DND-41 (cell line): ENCODE results near the gene NFIA.

Source experiments
- EZH2 ChIP-seq: IDR thresholded peaks from 3 replicates; pipeline ENCODE4 v1.6.1; 2012; ENCODE audit warnings: borderline replicate concordance, low read depth, mild to moderate bottlenecking, moderate library complexity, low read length, inconsistent platforms; ENCODE audit not compliant: severe bottlenecking
- TF ChIP-seq, protein P1 (sequence below): IDR thresholded peaks from 2 replicates; pipeline ENCODE4 v1.5.1; 2012; ENCODE audit warnings: borderline replicate concordance, low read length, moderate library complexity, mild to moderate bottlenecking; ENCODE audit not compliant: poor library complexity, severe bottlenecking; ENCODE audit errors: extremely low read depth

DNA sequence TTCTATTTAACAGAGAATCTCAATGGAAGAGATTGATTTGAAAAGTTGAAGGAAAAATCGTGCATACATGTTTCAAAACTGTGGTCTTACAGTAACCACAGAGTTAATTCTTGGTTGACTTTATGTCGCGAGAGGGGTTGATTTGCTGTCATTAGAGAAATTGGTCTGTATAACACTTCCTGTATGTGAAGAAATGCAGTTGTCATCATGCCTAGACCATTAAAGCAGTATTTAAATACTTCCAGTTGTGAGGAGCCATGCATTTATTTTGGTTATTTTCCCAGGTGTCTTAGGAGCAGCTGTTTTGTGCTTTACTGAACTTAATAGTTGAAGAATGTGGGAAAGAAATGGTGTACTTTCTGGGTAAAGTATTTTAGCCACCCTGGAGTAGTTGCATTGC is 76.2 kb downstream of the NFIA start:
- TF ChIP-seq, protein P1, sequence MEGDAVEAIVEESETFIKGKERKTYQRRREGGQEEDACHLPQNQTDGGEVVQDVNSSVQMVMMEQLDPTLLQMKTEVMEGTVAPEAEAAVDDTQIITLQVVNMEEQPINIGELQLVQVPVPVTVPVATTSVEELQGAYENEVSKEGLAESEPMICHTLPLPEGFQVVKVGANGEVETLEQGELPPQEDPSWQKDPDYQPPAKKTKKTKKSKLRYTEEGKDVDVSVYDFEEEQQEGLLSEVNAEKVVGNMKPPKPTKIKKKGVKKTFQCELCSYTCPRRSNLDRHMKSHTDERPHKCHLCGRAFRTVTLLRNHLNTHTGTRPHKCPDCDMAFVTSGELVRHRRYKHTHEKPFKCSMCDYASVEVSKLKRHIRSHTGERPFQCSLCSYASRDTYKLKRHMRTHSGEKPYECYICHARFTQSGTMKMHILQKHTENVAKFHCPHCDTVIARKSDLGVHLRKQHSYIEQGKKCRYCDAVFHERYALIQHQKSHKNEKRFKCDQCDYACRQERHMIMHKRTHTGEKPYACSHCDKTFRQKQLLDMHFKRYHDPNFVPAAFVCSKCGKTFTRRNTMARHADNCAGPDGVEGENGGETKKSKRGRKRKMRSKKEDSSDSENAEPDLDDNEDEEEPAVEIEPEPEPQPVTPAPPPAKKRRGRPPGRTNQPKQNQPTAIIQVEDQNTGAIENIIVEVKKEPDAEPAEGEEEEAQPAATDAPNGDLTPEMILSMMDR, result no peak
- TF ChIP-seq EZH2, result no peak
